HG02571 (cell line): ENCODE data around the gene LRIG1.
A peak's percentile ranks its signal among the peaks of the same experiment; 100 is the strongest.
"Not testable (repeated sequence)": the region's sequence is repeated elsewhere in the genome, so short reads cannot be mapped to it uniquely, and the experiment has no call there.

Experiments used
- ATAC-seq: cut with Tn5 transposase; IDR thresholded peaks from one replicate; pipeline ENCODE4 v1.9.1; 2021; ENCODE audit warnings: mild to moderate bottlenecking, moderate library complexity; ENCODE audit not compliant: unreplicated experiment

The LRIG1 gene

DNA sequence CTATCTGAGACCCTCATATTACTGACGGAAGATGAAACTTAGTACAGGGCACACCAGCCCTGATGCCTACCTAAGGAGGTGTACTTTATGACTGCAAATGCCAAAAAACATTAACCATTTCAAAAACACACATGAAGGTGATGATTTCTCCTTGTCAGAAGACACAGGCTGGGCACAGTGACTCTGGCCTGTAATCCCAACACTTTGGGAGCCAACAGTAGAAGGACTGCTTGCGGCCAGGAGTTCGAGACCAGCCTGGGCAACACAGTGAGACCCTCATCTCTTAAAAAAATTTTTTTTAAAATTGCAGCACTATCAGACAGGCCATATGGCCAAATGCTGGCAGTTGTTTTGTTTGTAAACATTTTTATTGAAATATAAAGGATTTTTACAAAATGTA, 73.5 kb downstream of the LRIG1 start:
- no peak for ATAC-seq

DNA sequence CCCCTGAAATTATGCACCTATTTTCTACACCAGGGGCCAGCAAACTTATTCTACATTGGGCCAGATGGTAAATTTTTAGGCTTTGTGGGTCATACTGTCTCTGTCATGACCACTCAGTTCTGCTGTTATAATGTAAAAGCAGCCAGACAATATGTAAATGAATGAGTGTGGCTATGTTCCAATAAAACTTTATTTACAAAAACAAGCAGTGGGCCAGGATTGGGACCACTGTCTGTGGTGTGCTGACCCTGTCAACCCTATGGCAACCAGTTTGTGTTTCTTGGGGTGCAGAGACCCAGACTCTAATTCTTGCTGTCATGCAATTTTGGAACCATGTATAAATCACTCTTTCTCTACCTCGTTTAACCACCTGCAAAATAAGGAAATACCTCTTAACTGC, 74.7 kb downstream of the LRIG1 start:
- no peak for ATAC-seq

DNA sequence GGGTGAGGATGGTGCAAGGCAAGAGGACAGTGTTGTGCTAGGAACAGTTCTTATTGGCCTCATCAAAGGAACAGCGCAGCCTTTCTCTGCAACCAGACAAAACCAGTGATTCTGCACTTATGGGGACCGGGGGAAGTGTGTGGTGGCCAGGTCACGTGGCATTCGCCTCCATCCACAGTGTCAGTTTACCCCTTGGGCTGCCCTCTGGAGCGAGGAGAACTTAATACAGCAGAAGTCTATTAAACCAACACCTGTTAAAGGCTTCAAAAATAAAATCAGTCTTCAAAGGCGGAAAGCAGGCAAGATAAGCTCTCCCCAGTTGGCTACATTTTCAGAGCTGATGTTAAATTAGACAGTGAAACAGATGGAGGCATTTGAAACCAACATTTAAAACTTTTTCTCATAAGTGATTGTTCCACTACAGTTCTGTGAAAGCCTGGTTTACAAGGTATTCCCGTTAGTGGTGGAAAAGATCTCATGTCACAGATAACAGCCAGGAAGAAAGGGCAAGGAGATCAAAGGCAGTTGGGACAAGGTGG, 75.2 kb downstream of the LRIG1 start:
- no peak for ATAC-seq

DNA sequence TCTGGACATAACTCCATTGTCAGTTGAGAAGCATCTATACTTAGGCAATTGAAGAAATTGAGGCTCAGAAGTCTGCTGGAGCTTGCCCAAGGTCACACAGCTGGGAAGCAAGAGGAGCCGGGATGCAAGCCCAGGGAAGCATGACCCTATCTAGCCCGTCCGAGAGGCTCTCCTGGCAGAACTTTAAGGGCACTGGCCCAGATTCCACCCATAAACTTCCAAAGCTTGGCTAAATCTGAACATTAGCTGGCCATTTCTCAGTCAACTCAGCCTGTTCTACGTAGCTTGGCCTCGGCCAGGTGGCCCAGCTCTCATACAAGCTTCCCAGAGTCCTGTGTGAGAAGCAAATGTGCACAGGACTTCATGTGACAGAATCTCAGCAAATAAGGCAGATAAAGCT, 75.8 kb downstream of the LRIG1 start:
- ATAC-seq = no peak

DNA sequence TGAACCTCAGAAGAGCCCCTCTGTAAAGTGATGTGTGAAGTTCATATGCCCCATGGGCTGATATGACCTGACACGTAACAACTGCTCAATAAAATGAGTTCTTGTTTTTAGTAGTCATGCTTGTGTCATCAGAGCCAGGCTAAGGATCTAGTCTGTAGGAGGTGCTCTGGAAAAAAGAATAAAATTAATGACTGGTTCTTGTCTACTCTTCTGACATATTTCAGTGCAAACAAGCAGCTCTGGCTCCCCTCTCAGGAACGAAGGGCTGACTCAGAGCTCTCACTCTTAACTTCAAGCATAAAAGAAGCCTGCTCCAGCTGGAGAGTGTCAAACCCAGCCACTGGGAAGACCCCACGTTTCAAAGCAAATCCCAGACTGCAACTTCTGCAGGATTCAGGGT, 77.0 kb downstream of the LRIG1 start:
- no peak for ATAC-seq

DNA sequence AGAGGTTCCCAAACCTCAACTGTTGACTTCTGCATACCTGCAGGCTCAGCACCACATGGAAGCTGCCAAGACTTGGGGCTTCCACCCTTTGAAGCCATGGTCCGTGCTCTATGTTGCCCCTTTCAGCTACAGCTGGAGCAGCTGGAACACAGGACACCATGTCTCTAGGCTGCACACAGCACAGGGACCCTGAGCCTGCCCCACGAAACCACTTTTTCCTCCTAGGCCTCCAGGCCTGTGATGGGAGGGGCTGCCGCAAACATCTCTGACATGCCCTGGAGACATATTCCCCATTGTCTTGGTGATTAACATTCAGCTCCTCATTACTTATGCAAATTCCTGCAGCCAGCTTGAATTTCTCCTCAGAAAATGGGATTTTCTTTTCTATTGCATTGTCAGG, 78.9 kb downstream of the LRIG1 start:
- ATAC-seq = not testable (repeated sequence)

DNA sequence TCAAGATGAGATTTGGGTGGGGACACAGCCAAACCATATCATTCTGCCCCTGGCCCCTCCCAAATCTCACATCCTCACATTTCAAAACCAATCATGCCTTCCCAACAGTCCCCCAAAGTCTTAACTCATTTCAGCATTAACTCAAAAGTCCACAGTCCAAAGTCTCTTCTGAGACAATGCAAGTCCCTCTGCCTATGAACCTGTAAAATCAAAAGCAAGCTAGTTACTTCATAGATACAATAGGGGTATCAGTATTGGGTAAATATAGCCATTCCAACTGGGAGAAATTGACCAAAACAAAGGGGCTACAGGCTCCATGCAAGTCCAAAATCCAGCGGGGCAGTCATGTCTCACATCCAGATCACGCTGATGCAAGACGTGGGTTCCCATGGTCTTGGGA, 79.7 kb downstream of the LRIG1 start:
- ATAC-seq = not testable (repeated sequence)

DNA sequence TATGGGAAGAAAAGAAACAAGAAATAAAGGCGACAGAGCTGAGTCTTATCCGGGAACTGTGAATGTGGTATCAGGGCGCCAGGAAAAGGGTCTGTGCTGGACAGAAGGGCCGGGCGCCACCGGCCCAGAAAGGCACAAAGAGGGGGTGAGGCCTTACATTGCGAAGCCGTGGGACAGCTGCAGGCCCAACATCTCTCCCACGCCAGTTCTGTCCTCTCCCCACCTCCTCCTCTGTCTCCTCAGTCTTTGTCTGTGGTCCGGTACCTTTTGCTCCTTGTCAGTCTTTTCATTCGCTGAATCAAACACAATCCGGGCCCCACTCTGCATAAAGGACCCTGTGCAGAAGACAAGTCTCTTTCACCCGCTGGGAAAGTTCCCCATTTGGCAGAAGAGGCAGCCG, 81.8 kb downstream of the LRIG1 start:
- no peak for ATAC-seq

DNA sequence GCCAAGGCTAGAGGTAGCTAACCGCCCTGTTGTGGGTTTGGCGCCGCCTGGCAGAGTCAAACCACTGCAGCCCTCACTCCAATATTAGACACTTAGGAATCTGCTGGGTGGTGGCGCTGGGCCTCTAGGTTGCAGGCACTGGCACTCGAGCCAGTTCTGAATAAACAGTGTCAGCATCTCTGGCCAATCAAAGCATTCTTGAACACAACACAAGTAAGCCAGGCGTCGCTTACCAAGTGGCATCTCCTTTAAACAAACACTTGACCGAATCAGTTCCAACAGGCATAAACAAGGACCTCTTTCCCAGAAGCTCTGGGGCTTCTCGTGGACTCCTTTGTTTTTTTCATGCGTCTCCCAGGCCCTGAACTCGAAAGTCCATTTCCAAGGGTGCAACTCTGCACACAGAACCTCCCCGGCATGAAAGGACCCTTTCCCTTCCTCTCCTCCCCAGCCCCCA, 82.3 kb downstream of the LRIG1 start:
- ATAC-seq = no peak

DNA sequence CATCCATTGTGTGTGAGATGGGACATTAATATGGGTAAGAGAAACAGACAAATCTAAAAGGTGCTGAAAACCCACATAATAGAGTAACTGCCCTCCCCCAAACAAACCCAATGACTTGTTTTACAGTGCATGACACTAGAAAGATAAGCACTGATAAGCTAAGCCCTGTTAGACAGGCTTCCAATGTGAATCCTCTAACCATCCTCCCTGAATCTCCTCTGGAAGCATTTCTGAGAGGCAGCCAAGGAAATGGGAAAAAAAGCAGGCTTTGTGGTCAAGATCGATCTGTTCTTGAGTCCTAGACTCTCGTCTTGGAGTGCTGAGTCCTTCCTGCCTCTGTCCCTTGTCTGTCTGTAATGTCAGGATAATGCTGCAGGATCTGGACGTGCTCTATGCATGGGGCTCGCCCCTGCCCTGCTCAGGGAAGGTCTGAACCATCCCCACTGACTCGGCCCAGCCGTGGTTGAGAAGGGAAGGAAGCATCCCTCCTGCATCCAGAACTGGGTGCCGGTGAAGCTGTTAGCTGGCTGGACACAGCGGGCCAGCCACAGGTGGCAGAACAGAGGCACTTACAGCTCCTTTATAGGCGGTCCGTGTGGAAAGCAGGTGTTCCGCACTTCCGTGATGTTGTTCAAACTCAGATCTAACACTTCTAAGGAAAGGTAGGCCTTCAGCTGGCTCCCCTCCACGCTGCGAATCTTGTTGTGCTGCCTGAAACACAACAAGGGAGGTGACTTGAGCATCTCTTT, 84.1 kb downstream of the LRIG1 start:
- ATAC-seq = no peak

DNA sequence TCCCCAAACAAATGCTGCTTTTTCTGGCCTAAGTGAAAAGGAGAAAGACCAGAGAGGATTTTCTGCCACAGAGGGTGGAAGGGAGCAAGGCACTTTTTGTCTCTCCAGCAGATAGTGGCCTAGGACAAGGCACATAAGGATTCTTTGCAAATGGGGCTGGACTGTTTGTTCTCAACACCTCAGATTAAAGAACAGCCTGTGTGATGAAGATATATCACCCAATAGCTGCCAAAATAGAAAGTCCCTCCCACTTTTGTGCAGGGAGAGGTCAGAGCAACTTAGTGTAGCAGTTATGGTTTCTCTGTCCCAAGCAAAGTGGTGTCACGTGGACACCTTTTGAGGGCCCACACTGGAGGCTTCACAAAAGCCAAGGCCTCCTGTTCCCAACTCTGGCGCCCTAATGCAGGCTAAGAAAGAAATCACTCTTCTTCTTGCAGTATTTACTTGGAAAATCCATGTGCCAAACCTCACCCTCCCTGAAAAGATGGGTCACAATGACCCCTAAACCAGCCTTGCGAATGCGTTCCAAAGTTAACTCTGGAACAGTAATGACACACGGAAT, 84.9 kb downstream of the LRIG1 start:
- no peak for ATAC-seq

DNA sequence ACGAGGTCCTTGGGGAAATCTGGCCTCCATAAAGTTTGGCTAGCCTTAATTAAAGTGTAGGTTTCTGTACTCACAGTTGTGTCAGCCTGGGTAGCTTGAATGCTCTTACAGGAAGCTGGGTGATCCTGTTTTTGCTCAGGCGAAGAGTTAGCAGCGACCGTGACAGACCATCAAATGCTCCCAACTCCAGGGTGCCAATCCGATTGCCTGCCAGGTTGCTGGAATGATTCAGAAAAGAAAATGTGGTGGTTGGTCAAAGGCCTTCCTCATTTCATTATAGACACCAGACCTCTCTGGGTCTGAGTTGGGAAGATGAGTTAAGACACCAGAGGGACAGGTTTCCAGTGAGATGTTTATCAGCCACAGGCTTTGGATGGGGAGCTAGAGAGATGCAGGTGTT, 86.0 kb downstream of the LRIG1 start:
- no peak for ATAC-seq

DNA sequence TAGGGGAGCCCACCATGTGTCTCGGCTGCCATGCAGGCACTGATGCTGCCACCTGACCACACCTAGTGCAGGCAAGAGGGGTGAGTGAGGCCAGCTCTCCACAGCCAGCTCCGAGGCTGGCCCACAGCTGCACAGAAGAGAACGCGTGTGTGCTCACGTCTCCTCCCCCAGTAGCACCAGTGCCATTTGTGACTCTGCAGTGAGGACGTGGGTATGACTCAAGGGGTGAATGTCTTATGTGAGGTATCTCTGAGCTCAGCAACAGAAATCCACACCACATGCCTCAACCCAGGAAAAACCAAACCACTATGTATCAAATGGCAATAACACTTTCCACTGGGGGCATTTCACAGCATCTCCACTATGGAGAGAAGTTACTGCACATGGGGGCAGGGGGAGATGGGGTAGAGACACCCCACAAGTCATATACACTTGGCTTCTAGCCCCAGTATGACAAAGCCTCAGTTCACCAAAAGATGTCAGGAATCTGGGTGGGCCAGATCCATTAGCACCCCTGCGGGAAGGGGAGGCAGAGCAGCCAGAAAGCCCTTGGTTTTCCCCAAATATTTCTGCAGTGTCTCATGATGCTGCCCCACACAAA, 87.6 kb downstream of the LRIG1 start:
- no peak for ATAC-seq

DNA sequence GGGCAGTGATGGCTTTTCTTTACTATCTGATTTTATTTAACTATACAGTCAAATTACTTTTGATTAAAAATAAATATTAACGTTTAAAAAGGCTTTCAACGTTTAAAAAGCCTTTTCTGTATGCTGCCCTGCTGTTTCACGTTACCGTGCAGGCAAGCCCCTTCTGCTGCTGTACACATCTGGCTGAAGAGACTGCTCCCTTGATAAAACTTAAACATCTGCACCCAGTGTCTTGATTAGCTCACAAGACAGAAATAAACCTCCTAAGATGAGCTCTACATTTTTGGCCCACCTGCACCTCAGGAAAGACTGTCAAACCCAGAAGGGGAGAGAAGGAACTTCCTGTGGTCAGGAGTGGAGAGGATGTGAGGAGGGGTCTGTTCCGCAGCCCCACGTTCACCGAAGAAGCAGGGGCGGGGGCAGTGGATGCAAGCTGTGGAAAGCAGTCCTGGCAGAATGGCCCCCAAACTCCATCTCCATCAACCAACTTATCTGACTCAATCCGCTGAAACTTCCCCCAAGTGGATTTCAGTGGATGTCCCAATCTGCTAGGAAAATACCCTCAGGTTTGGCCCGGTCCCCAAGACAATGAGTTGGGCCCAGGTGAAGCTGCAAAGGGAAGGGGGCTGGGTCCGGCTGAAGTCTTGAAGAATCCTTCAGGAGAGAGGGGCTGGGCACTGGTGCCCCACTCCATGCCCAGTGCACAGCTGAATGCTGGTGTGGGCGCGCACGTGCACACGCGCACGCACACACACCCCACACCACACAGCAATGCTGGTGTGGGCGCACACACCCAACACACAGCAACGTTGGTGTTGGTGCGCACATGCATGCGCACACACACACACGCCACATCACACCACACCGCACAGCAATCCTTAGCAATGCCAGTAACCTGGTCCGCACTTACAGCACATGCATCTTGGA, 88.6 kb downstream of the LRIG1 start:
- no peak for ATAC-seq

DNA sequence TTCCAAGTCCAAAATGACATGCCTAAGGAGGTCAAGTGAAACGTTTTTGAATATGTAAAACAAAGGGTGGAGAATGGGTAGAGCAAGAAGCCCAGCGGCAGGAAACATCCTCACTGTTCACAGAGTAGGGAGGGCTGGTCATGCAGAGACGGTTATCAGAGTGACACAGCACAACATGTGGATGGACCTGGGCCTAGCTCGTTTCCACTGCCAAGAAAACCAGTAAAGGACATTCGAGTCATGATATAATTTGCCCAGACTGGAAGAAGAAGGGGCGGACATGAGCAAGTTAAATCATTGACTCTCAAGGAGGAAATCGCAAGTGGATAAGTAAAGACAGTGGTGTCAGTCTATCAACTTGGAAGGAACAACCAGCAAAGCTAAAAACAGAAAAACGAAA, 89.3 kb downstream of the LRIG1 start:
- no peak for ATAC-seq

DNA sequence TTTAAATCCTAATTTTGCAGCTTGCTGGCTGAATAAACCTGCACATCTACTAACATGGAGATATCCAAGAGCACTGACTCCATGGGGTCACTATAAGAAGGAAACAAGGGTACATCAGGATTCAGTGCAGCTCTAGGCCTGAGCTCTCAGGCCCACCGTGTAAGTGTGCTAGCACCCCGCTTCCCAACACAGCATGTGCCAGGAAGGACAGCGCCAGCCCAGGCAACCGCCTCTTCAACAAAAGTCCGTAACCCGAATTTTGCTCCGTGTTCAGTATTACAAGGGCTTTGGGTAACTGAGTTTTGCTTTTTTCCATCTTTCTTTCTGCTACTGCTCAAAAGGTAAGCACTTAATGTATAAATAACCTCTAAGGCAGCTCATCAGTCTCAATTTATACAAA, 89.8 kb downstream of the LRIG1 start:
- ATAC-seq = no peak

DNA sequence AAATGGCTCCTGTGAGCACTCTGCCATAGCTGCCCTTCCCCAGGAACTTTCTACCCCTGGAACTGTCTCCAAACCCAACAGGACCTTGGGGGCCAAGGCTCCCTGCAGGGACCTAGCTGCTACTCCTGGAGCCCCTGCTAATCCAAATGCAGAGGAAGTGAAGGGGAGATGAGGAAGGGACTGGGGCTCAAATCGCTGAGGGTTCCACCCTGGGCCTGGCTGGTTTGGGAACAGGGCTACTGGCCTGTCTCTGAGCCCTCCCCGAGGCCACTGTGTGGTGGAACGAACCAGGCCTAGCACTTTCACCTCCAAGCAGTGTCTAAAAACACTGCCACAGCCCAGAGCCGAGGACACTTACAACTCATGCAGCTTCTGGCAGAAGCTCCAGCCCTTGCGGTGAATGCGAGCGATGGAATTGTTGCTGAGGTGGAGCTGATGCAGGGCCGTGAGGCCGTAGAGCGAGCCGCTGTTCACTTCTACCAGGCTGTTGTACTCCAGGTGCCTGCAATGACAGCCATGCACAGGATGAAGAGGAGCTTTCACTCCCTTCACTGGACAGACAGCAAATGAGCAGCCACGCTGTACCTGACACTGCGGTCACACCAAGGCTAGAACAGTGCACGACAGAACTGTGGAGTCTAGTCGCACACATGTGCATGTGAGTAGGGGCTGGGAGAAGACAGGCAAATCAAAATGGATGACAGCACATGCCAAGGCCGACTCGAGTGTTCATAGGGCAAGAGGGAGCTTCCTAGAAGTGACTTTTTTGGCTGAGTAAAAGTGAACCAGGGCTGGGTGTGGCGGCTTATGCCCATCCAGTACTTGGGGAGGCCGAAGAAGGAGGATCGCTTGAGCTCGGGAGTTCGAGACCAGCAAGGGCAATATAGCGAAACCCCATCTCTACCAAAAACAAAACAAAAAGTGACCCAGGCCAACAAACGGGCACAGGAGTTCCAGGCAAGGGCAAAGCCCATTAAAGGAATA, 90.8 kb downstream of the LRIG1 start:
- no peak for ATAC-seq

DNA sequence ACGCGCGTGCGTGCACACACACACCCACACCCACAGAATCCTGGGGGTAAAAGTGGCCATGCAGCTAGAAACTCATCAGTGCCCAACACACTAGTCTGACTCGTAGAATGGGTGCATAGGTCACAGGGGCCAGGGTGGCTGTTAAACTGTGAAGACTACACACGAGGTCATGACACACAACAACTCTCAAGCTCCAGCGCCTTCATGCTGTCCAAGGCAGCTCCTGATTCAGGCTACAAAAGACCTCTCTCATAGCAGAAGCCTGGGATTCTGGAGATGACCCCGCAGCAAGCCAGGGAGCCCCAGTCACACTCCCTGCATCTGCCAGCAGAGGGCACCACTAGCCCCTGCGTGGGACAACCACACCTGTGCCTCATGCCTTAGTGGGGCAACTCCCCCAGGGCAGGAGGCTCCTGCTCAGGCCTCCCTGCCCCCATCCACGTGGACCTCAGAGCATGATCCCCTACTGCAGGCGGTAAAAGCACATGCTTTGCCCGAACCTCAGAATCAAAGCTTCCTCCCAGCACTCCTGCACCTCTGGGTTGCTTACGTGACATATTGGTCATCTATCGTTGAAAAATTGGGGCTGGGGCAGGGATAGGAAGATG, 93.1 kb downstream of the LRIG1 start:
- ATAC-seq = peak; percentile 85

DNA sequence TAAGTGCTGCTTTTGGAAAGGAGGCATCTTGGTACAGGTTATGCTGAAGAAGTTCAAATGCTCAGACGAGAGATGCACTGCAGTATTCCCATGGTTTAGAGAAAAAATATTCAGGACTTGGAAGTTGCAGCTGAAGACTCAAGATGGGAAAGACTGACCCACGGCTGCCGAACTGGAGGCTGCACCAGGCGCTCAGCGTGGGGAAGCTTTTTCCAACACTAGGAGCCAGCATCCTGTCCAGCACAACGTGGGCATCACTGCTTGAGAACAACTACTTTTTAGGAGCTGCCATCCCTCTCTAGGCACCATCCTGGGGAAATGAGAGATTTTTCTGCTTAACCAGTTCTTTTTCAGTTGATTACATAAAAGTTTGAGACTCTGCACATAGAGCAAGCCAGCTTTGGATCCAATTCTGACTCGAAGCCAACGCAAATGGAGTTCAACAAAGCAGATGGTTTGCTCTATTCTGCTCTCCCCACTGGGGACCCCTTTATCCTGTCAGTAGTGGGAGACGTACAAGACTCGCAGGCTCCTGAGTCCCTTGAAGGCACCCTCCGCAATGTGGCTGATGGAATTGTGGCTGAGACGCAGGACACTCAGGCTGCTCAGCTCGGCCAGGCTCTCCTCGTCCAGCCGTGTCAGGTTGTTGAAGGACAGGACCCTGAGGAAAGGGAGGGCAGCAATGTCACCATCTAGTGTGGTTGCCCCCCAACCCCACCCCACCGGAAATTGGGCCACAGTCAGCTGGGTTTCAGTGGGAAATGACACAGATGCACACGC, 93.8 kb downstream of the LRIG1 start:
- no peak for ATAC-seq
